Measurements from ENCODE around the gene FKRP. TPM values are rescaled to one million over a fixed set of nuclear protein-coding genes. Genes with fewer than 3 reads are reported as not detected.

The FKRP gene
- total RNA-seq, 4 donors from 2014 or later, result 7.0 to 14.3 (median 10.5) TPM

- TF ChIP-seq CTCF (IDR thresholded peaks at IDR 0.05; ENCODE audit: low read depth), result no peak
Measured at GRCh38 chr19:46736531-46737297, 9.1 kb upstream of the FKRP start.

- TF ChIP-seq CTCF (IDR thresholded peaks at IDR 0.05; ENCODE audit: low read depth), result no peak
Measured at GRCh38 chr19:46737298-46737654, 8.6 kb upstream of the FKRP start.

- no peak for TF ChIP-seq CTCF (IDR thresholded peaks at IDR 0.05; ENCODE audit: low read depth)
Measured at GRCh38 chr19:46737761-46738171, 8.1 kb upstream of the FKRP start.

GRCh38 chr19:46739290-46739771 lies 6.5 kb upstream of the FKRP start:
- TF ChIP-seq CTCF (IDR thresholded peaks at IDR 0.05; ENCODE audit: low read depth), result no peak

- no peak for TF ChIP-seq CTCF (IDR thresholded peaks at IDR 0.05; ENCODE audit: low read depth)
Measured at GRCh38 chr19:46741447-46741846, 4.4 kb upstream of the FKRP start.

- no peak for TF ChIP-seq CTCF (IDR thresholded peaks at IDR 0.05; ENCODE audit: low read depth)
Measured at GRCh38 chr19:46742926-46743480, 2.9 kb upstream of the FKRP start.

GRCh38 chr19:46744005-46744691 lies 1.7 kb upstream of the FKRP start:
- TF ChIP-seq CTCF (IDR thresholded peaks at IDR 0.05; ENCODE audit: low read depth), result no peak

Data from subcutaneous adipose tissue (tissue), 4 donors.